CD4-positive, alpha-beta T cell treated with Interleukin-17A for 1 hour (primary cell): Measurements from ENCODE around the gene SAFB.
A peak's percentile ranks its signal among the peaks of the same experiment; 100 is the strongest.

ENCODE experiments used
- DNase-seq: peaks from one replicate; pipeline ENCODE4 v3.0.0-alpha.2; 2020

Gene SAFB

DNA sequence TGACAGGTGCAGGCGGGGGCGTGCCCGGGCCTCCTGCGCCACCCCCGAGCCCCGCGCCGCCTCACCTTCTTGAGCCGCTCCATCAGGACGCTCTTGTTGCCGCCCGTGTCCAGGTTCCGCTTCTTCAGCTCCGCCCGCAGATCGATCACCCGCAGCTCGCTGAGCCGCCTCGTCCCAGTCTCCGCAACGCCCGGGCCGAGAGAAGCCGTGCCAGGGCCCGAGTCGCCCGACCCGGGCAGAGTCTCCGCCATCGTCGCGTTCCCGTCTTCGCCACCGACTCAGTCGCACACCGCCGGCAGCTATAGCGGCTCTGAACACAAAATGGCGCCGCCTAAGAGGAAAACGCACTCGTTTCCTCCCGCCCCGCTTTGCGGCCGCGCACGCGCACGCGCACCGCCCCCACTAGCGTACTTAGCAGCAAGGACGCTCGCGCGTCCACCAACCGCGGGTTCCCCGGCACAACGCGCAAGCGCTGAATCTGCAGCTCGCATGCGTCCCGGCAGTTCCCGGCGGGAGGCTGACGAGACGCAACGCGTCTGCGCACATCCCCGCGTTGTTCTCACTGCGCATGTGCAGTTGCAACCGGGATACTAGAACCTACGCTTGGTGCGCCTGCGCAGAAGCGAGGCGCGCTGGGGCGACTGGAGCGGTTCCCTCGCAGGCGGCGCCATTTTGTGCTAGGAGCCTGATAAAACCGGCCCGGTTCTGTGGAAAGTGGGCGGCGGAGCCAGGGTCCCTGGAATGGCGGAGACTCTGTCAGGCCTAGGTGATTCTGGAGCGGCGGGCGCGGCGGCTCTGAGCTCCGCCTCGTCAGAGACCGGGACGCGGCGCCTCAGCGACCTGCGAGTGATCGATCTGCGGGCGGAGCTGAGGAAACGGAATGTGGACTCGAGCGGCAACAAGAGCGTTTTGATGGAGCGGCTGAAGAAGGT, at the start of gene SAFB, which contains the start of gene SAFB2:
Gene SAFB (plus strand): TSS at position 619 of the 932 bp plus-strand sequence. CDS start 123 bp downstream, at position 742.
Gene SAFB2 (minus strand): TSS at position 312 of the 932 bp plus-strand sequence. CDS start 61 bp downstream, at position 251.
- DNase-seq = peak; percentile 100

GRCh38 chr19:5575590-5575989, 47.3 kb upstream of the SAFB start:
- no peak for DNase-seq

DNA sequence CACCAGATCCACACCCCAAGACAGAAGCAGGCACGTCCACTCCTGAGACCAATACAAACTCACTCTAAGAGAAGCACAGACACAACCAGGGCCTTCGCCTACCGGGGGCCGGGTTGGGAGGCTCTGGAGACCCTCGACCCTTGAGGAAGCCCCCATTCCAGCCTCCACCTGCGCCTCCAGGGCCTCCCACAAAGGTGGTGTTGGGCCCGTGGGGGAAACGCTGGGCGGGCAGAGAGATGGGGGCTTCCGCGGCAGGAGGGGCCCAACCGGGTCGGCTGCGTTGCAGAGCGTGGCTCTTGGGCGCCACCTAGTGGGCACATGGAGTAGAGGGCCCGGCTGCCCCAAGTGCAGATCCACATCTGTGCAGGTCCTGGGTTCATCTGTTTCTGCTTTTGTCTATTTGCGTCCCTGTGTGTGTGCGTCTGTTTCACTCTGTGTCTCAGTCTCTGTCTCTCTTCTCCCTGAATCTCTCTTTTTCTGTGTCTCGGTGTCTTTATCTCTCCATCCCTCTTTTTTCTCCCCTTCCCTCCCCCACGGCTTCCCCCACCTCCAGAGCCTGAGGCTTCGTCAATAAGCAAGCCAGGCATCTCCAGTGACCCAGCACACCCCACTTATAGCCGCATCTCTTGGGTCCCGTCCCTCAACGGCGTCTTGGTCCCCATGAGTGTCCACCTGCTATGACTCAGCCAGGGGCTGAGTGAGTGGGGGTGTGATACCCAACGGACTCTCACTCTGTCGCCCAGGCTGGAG, 44.6 kb upstream of the SAFB start:
- DNase-seq = peak; percentile 61

- no peak for DNase-seq
These were observed 43.6 kb upstream of the SAFB start for GRCh38 chr19:5579286-5579685.

DNA sequence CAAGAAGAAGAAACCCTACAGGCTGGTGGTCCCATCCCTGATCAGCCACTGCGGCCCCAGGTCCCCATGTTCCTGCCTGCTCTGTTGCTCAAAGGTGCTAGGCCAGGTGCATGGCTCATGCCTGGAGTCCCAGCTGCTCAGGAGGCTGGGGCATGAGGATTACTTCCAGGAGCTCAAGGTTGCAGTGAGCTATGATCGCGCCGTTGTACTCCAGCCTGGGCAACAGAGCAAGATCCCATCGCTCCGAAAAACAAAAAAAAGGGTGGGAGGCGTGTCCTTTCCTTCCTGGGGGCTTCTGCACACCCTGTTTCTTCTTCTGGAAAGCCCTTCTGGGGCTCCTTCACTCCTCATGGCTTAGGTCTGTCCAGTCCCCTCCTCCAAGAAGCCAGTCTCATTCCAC, 43.2 kb upstream of the SAFB start:
- no peak for DNase-seq

DNA sequence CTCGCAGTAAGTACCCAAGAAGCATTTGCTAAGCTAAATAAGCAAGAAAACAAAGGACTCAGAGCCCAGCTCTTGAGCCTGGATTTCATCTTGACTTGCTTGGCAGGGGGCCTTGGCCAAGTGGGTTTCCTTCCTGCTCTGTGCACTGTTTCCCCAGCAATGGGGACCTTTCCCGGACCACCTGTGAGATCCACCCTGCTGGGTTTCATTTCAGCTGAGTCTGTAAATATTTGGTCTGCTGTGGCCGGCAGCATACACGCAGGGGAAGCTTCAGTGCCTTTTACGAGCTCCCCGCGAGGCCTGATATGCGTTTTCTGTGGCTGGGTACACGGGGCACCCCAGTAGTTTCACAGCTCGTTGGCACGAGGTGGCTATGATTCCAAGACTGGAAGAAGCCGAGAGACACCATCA, 42.7 kb upstream of the SAFB start:
- DNase-seq = no peak

DNA sequence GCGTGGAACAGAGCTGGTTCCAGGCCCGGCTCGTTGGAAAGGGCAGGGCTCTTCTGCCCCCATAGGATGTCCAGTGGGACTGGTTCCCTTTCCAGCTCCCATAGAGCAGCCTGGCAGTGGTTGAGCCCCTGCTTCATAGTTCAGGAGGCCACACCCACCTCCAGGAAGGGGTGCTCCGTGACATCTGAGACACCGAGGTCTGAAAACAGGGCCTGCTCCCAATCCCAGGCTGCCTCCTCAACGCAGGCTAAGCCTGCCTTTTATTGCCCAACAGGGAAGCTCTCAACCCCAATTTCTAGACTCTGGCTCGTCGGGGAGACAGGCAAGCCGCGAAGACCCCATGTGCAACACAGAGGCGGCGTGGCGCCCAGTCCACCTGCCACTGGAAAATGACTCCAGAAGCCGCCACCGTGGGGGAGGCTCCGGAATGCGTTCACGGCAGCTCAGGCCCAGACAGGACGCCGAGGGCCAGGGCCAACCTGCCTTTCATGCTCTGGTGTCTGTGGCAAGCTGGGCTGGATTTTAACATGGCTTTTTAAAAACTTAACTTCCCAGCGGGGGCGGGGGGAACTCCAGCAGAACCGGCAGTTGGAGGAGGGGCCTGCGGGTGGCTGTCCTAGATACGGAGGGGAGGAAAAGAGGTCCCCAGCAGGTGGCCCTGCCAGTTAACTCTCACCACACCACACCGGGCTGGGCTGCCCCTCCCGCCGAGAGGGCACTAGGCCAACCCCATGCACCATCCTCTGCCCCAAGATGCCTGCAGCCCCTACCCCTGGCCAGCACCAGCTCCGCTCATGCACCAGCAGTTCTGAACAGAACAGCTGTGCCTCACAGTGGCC, 37.2 kb upstream of the SAFB start:
- DNase-seq = peak; percentile 44

GRCh38 chr19:5586300-5587070, 36.4 kb upstream of the SAFB start:
- no peak for DNase-seq

- no peak for DNase-seq
These were observed 35.8 kb upstream of the SAFB start for GRCh38 chr19:5587071-5587455.

- no peak for DNase-seq
These were observed 35.2 kb upstream of the SAFB start for GRCh38 chr19:5587661-5588060.

DNA sequence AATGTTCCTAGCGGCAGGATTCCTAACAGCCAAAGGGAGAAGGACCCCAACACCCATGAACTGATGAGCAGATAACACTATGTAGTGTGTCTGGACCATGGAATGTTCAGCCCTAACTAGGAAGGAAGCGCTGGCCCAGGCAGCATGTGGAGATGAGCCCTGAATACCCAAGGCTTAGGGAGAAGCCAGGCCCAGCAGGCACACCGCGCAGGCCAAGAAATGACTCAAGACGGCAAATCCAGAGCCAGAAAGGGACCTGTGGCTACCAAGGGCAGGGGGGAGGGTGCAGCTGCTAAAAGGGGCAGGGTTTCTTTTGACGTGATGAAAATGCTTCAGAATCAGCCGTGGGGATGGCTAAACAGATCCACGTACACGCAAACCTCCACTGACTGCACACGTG, 34.4 kb upstream of the SAFB start:
- no peak for DNase-seq

GRCh38 chr19:5588906-5589676, 33.8 kb upstream of the SAFB start:
- DNase-seq = no peak

DNA sequence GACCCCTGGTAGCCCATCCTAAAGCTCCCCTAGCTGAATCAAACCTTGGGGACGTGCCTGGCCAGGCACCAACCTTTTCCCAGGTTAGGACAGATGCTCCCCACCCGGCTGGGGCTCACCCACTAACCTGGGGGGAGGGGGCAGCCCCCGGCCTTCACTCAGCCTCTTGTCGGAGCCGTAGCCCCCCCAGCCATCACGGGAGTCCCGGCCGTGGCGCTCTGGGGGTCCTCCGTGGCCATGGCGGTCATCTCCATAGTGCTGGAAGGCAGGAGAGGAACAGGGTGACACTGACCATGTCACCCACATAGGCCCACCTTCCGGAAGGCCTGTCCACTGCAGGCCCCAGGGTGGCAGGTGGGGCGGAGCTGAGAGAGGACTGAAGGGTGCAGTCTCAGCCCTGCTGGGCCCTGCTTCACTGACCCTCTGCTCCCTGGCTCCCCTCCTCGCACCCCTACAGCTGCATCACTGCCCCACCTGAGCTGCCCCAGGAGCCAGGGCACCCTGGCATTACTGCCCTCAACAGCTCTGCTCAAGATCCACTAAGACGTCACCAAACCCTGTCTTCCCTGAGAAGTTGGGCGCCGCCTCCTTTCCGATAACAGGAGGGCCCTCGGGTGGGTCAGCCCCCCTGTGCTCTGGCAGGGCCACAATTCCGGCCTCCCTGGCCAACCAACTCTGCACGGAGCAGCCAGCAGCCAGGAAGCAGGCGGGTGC, 32.6 kb upstream of the SAFB start:
- no peak for DNase-seq

GRCh38 chr19:5590865-5591154, 32.1 kb upstream of the SAFB start:
- no peak for DNase-seq

GRCh38 chr19:5591476-5591875, 31.4 kb upstream of the SAFB start:
- no peak for DNase-seq

DNA sequence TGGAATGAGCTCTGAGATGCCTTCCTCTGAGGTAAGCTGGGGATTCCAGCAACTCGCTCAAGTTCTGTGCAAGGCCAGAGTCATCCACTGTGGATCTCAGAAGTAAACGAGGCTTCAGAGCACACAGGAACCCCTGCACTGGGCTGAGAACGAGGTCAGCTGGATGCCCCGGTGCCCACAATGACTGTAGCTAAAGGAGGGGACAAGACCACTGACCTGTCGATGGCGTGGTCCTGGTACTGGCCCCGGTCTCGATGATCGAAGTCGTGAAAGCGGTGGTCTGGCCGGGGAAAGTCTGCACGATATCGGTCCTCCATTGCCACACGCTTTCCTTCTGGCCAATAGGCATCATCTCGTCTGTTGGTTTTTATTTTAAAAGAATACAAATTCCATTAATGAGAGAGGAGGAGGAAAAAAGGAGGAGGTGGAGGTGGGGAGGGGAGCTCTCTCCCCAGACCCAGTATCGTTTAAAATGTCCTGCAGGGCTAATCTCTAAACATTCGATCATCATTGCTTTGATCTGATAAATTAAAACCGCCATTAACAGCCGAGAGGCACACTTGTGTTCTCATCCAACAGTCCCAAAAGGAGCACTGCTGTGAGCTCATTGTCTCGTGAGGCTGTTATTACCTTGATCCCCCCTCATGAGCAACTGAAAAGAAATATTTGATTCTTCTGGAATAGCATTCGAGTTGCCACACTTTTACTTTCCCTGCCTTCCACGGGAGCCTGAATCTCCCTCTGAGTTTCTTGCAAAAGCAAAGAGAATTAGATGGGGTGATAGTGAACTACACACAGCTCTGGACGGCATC, 30.1 kb upstream of the SAFB start:
- DNase-seq = no peak

DNA sequence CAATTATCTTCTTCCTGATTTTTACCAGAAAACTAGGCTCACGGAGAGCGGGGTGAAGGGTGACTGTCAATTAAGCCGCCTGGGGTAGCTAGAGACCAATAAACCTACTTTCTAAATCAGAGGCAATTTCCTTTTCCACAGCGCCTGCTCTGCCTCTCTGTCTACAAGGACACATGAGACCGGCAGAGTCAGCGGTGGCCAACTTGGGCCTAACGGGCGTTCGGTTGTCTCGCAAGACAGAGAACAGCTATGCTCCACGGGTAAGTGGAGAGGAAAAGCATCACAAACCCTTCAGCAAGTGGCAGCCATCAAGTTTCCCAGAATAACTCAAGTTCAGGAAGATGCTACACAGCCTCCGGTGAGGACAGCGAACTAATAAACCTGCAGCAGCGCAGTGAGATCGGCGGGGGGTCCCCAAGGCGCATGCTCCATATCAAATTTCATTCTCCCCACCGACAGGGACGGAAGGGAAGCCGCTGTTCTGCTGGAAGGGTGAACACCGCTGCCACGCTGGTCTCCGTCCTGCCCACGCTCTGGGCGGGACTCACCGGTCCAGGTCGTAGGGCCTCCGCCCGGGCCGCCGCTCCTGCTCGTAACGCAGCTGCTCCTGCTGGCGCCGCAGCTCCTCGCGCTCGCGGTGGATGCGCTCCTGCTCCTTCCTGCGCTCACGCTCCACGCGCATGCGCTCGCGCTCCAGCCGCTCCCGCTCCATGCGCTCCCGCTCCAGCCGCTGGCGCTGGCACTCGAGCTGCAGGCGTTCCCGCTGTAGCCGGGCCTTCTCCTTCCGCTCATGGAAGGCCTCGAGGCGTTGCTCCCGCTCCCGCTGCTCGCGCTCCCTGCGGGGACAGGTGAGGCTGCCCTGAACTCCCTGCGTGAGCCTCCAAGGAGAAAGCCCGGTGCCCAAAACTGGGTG, 29.3 kb upstream of the SAFB start:
- no peak for DNase-seq

GRCh38 chr19:5594521-5594950, 28.3 kb upstream of the SAFB start:
- no peak for DNase-seq

DNA sequence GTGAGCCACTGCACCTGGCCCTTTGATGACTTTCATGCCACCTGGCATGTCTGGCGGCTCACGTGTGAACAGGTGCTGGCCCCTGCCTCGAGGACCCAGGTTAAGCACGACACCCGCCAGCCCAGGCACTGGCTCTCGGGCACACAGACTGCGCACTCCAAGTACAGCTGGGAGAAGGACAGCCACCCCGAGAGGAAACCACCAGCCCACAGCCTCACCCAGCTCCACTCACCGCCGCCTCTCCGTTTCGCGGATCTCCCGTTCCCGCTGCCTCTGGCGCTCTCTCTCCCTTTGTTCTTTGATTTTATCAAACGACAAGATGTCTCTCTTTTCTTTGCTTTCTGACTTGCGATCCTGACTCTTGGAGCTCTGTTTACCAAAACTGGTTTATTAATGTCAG, 27.8 kb upstream of the SAFB start:
- DNase-seq = no peak
